ENCODE data around the gene RBM19. TPM values are rescaled to one million over a fixed set of nuclear protein-coding genes. Genes with fewer than 3 reads are reported as not detected.

The RBM19 gene
- total and polyA plus RNA-seq, 2 donors (not counting 1 experiment from before 2014, with no cell fraction given), result 10.5 to 16.5 TPM

GRCh38 chr12:113774526-113774925 lies 191.6 kb downstream of the RBM19 start:
- Histone ChIP-seq H3K36me3 (ENCODE audit: control insufficient read depth, insufficient read depth, low read length) (no peaks in the 10 kb centered on the region), H3K9me3 (ENCODE audit: control insufficient read depth, insufficient read depth, low read depth, low read length) (no peaks in the 10 kb centered on the region), H3K4me2 (ENCODE audit: extremely low read depth, insufficient read depth, low read length) (no peak overlapping the region), H3K27me3 (ENCODE audit: control insufficient read depth, insufficient read depth, low read length) (no peaks in the 10 kb centered on the region), H4K20me1 (ENCODE audit: control insufficient read depth, extremely low read depth, insufficient read depth, low read length) (no peaks in the 10 kb centered on the region), H3K4me1 (ENCODE audit: control insufficient read depth, extremely low read depth, insufficient read depth, low read length) (no peaks in the 10 kb centered on the region), H3K4me3 (replicated peaks in 1 of 4; ENCODE audit: control extremely low read depth in 1 of 4, insufficient read depth in 1 of 4, low read depth in 3 of 4, low read length in 4 of 4) (no peak overlapping the region), H3K9ac (ENCODE audit: insufficient read depth, low read length) (no peak overlapping the region), H2AFZ (ENCODE audit: low read length) (no peak overlapping the region), H3K27ac (ENCODE audit: insufficient read depth, low read length) (no peak overlapping the region), H3K79me2 (ENCODE audit: control insufficient read depth, insufficient read depth, low read length) (no peaks in the 10 kb centered on the region)
- DNase-seq (ENCODE audit: low read depth in 2 of 2), result no peak
- TF ChIP-seq CTCF (conservative IDR thresholded peaks at IDR 0.05 in 1 of 2, IDR thresholded peaks at IDR 0.05 in 1 of 2; ENCODE audit: low read depth in 1 of 2, low read length in 2 of 2) (no peak), EZH2 (IDR thresholded peaks at IDR 0.05; ENCODE audit: low read length, missing control alignments) (no peak)

GRCh38 chr12:113772505-113773030 lies 193.6 kb downstream of the RBM19 start:
- Histone ChIP-seq H3K4me3 (replicated peaks in 1 of 4; ENCODE audit: control extremely low read depth in 1 of 4, insufficient read depth in 1 of 4, low read depth in 3 of 4, low read length in 4 of 4) (no peak overlapping the region), H2AFZ (ENCODE audit: low read length) (no peak overlapping the region), H3K9ac (ENCODE audit: insufficient read depth, low read length) (no peak overlapping the region), H4K20me1 (ENCODE audit: control insufficient read depth, extremely low read depth, insufficient read depth, low read length) (no peaks in the 10 kb centered on the region), H3K9me3 (ENCODE audit: control insufficient read depth, insufficient read depth, low read depth, low read length) (no peaks in the 10 kb centered on the region), H3K27me3 (ENCODE audit: control insufficient read depth, insufficient read depth, low read length) (no peaks in the 10 kb centered on the region), H3K4me2 (ENCODE audit: extremely low read depth, insufficient read depth, low read length) (no peak overlapping the region), H3K36me3 (ENCODE audit: control insufficient read depth, insufficient read depth, low read length) (no peaks in the 10 kb centered on the region), H3K27ac (ENCODE audit: insufficient read depth, low read length) (no peak overlapping the region), H3K79me2 (ENCODE audit: control insufficient read depth, insufficient read depth, low read length) (no peaks in the 10 kb centered on the region), H3K4me1 (ENCODE audit: control insufficient read depth, extremely low read depth, insufficient read depth, low read length) (no peaks in the 10 kb centered on the region)
- TF ChIP-seq CTCF (conservative IDR thresholded peaks at IDR 0.05 in 1 of 2, IDR thresholded peaks at IDR 0.05 in 1 of 2; ENCODE audit: low read depth in 1 of 2, low read length in 2 of 2) (no peak), EZH2 (IDR thresholded peaks at IDR 0.05; ENCODE audit: low read length, missing control alignments) (no peak)
- DNase-seq (ENCODE audit: low read depth in 2 of 2), result no peak

GRCh38 chr12:113770389-113770865 lies 195.7 kb downstream of the RBM19 start:
- H3K9me3 ChIP-seq (ENCODE audit: control insufficient read depth, insufficient read depth, low read depth, low read length), result no peaks in the 10 kb centered on the region
- TF ChIP-seq CTCF (conservative IDR thresholded peaks at IDR 0.05 in 1 of 2, IDR thresholded peaks at IDR 0.05 in 1 of 2; ENCODE audit: low read depth in 1 of 2, low read length in 2 of 2), result no peak
- no peak for TF ChIP-seq EZH2 (IDR thresholded peaks at IDR 0.05; ENCODE audit: low read length, missing control alignments)
- H3K4me2 ChIP-seq (ENCODE audit: extremely low read depth, insufficient read depth, low read length), result no peak overlapping the region
- H3K4me1 ChIP-seq (ENCODE audit: control insufficient read depth, extremely low read depth, insufficient read depth, low read length), result no peaks in the 10 kb centered on the region
- no peaks in the 10 kb centered on the region for H3K79me2 ChIP-seq (ENCODE audit: control insufficient read depth, insufficient read depth, low read length)
- no peak overlapping the region for H3K27ac ChIP-seq (ENCODE audit: insufficient read depth, low read length)
- H4K20me1 ChIP-seq (ENCODE audit: control insufficient read depth, extremely low read depth, insufficient read depth, low read length), result no peaks in the 10 kb centered on the region
- H3K4me3 ChIP-seq (replicated peaks in 1 of 4; ENCODE audit: control extremely low read depth in 1 of 4, insufficient read depth in 1 of 4, low read depth in 3 of 4, low read length in 4 of 4), result no peak overlapping the region
- DNase-seq (ENCODE audit: low read depth in 2 of 2), result no peak
- H3K27me3 ChIP-seq (ENCODE audit: control insufficient read depth, insufficient read depth, low read length), result no peaks in the 10 kb centered on the region
- H3K36me3 ChIP-seq (ENCODE audit: control insufficient read depth, insufficient read depth, low read length), result no peaks in the 10 kb centered on the region
- H2AFZ ChIP-seq (ENCODE audit: low read length), result no peak overlapping the region
- H3K9ac ChIP-seq (ENCODE audit: insufficient read depth, low read length), result no peak overlapping the region
